Suprapubic skin (tissue), 4 donors: Measurements from ENCODE around the gene KCNA10. TPM values are rescaled to one million over a fixed set of nuclear protein-coding genes. Genes with fewer than 3 reads are reported as not detected.

Source experiments
- DNase-seq, 2 donors: peaks; one replicate each; pipeline ENCODE4 v3.0.0-alpha.2; 2019; ENCODE audit warnings: low spot score in 2 of 2
- H3K27ac ChIP-seq: fragments of 200-600 bp; sonication (generic); one replicate; pipeline ENCODE4 v1.5.1; 2019
- H3K27me3 ChIP-seq: fragments of 200-600 bp; sonication (generic); one replicate; pipeline ENCODE4 v1.5.1; 2019
- H3K36me3 ChIP-seq: fragments of 200-600 bp; sonication (generic); one replicate; pipeline ENCODE4 v1.5.1; 2019
- H3K4me1 ChIP-seq: fragments of 200-600 bp; sonication (generic); one replicate; pipeline ENCODE4 v1.5.1; 2019
- H3K4me3 ChIP-seq: fragments of 200-600 bp; sonication (generic); one replicate; pipeline ENCODE4 v1.5.1; 2019; ENCODE audit warnings: mild to moderate bottlenecking
- H3K9me3 ChIP-seq: fragments of 200-600 bp; sonication (generic); one replicate; pipeline ENCODE4 v1.5.1; 2019
- CTCF ChIP-seq, 2 donors: fragments of 200-600 bp in 1 of 2; fragments of 450-650 bp in 1 of 2; sonication (generic) in 1 of 2; IDR thresholded peaks; one replicate each; pipeline ENCODE4 v1.5.1; 2016 to 2019; ENCODE audit warnings: antibody characterized with exemption in 2 of 2, mild to moderate bottlenecking in 1 of 2, moderate library complexity in 1 of 2
- EP300 ChIP-seq: sonication (generic); formaldehyde crosslinking; IDR thresholded peaks from one replicate; pipeline ENCODE4 v1.6.1; 2017; ENCODE audit warnings: antibody characterized with exemption
- POLR2A ChIP-seq, 2 donors: fragments of 450-650 bp; IDR thresholded peaks; one replicate each; pipeline ENCODE4 v1.6.1; 2017; ENCODE audit warnings: antibody characterized with exemption in 2 of 2, mild to moderate bottlenecking in 2 of 2, moderate library complexity in 2 of 2
- POLR2AphosphoS5 ChIP-seq, 3 donors: sonication (generic); formaldehyde crosslinking; IDR thresholded peaks; one replicate each; pipeline ENCODE4 v1.6.1; 2017; ENCODE audit warnings: antibody characterized with exemption in 3 of 3
- WGBS: methylation state at CpG from one replicate; pipeline ENCODE4 v1.1.5; 2018; 5-methylcytosine and 5-hydroxymethylcytosine counted together
- total RNA-seq, 4 donors: library from RNA; depleted of rRNA; stranded (reverse); fragments of >200 nt; gene quantifications; one replicate each; pipeline ENCODE4 v1.1.0, GENCODE V29; 2016

The KCNA10 gene
- total RNA-seq, 4 donors from 2014 or later, result not detected

- DNase-seq, result no peak
- no peak overlapping the region for H3K4me3 ChIP-seq
- H3K4me1 ChIP-seq, result no peaks in the 10 kb centered on the region
- TF ChIP-seq CTCF (IDR thresholded peaks at IDR 0.05) (no peak), POLR2AphosphoS5 (IDR thresholded peaks at IDR 0.05) (no peak), POLR2A (IDR thresholded peaks at IDR 0.05) (no peak), EP300 (no peak)
- no peaks in the 10 kb centered on the region for H3K9me3 ChIP-seq
- 91% methylated on average over 13 of the region's 14 CpGs for WGBS
- H3K36me3 ChIP-seq, result no peaks in the 10 kb centered on the region
- peaks cover 7% of the 10 kb centered on the region for H3K27me3 ChIP-seq
- H3K27ac ChIP-seq, result no peak overlapping the region
Measured at GRCh38 chr1:110489973-110490542, 28.9 kb downstream of the KCNA10 start.

GRCh38 chr1:110489406-110489805 lies 29.6 kb downstream of the KCNA10 start:
- DNase-seq, result no peak
- peaks cover 8% of the 10 kb centered on the region for H3K27me3 ChIP-seq

GRCh38 chr1:110488867-110489266 lies 30.1 kb downstream of the KCNA10 start:
- Histone ChIP-seq H3K27me3 (peaks cover 12% of the 10 kb centered on the region), H3K9me3 (no peaks in the 10 kb centered on the region), H3K4me3 (no peak overlapping the region), H3K27ac (no peak overlapping the region), H3K36me3 (no peaks in the 10 kb centered on the region), H3K4me1 (no peaks in the 10 kb centered on the region)
- no peak for DNase-seq
- TF ChIP-seq CTCF (IDR thresholded peaks at IDR 0.05) (no peak), POLR2AphosphoS5 (IDR thresholded peaks at IDR 0.05) (no peak), POLR2A (IDR thresholded peaks at IDR 0.05) (no peak), EP300 (no peak)
- WGBS, result 59% methylated on average over 3 of the region's 3 CpGs

More at GRCh38 chr1:110489406-110489805, 29.6 kb downstream of the KCNA10 start:
- TF ChIP-seq POLR2A (IDR thresholded peaks at IDR 0.05), result no peak
- TF ChIP-seq CTCF (IDR thresholded peaks at IDR 0.05), result no peak
- no peak for TF ChIP-seq POLR2AphosphoS5 (IDR thresholded peaks at IDR 0.05)
- no peak for TF ChIP-seq EP300
- no peak overlapping the region for H3K4me3 ChIP-seq
- no peaks in the 10 kb centered on the region for H3K36me3 ChIP-seq
- H3K9me3 ChIP-seq, result no peaks in the 10 kb centered on the region
- 90% methylated on average over 8 of the region's 15 CpGs for WGBS
- no peak overlapping the region for H3K27ac ChIP-seq
- no peaks in the 10 kb centered on the region for H3K4me1 ChIP-seq

GRCh38 chr1:110488161-110488560 lies 30.8 kb downstream of the KCNA10 start:
- TF ChIP-seq CTCF (IDR thresholded peaks at IDR 0.05) (no peak), EP300 (no peak), POLR2A (IDR thresholded peaks at IDR 0.05) (no peak), POLR2AphosphoS5 (IDR thresholded peaks at IDR 0.05) (no peak)
- DNase-seq, result no peak
- Histone ChIP-seq H3K36me3 (no peaks in the 10 kb centered on the region), H3K27ac (no peak overlapping the region), H3K9me3 (no peaks in the 10 kb centered on the region), H3K4me3 (no peak overlapping the region), H3K4me1 (no peaks in the 10 kb centered on the region), H3K27me3 (peaks cover 19% of the 10 kb centered on the region)
- 69% methylated on average over 11 of the region's 12 CpGs for whole genome bisulfite sequencing

GRCh38 chr1:110487726-110488125 lies 31.2 kb downstream of the KCNA10 start:
- H3K36me3 ChIP-seq, result no peaks in the 10 kb centered on the region

More at GRCh38 chr1:110487726-110488125, 31.2 kb downstream of the KCNA10 start:
- no peak overlapping the region for H3K27ac ChIP-seq
- no peak for DNase-seq
- H3K9me3 ChIP-seq, result no peaks in the 10 kb centered on the region
- TF ChIP-seq POLR2AphosphoS5 (IDR thresholded peaks at IDR 0.05) (no peak), POLR2A (IDR thresholded peaks at IDR 0.05) (no peak), CTCF (IDR thresholded peaks at IDR 0.05) (no peak), EP300 (no peak)
- 28% methylated on average over 8 of the region's 8 CpGs for WGBS
- peaks cover 2% of the 10 kb centered on the region for H3K4me1 ChIP-seq
- H3K27me3 ChIP-seq, result peaks cover 23% of the 10 kb centered on the region
- no peak overlapping the region for H3K4me3 ChIP-seq
